ENCODE results near the gene SENP8. TPM values are rescaled to one million over a fixed set of nuclear protein-coding genes. Genes with fewer than 3 reads are reported as not detected.
"Not testable (repeated sequence)": the region's sequence is repeated elsewhere in the genome, so short reads cannot be mapped to it uniquely, and the experiment has no call there.

SENP8 gene
- total RNA-seq, 4 donors from 2014 or later = 5.1 to 6.7 (median 6.0) TPM

GRCh38 chr15:72169236-72169920 is 51.2 kb downstream of the SENP8 start:
- H3K4me1 ChIP-seq = peaks cover 19 to 34% of the 10 kb centered on the region in 2 donors
- TF ChIP-seq POLR2A (IDR thresholded peaks at IDR 0.05) = no peak
- TF ChIP-seq CTCF (IDR thresholded peaks at IDR 0.05) = no peak
- H3K27me3 ChIP-seq = no peaks in the 10 kb centered on the region
- no peak overlapping the region for H3K4me3 ChIP-seq (replicated peaks in 1 of 3)
- H3K36me3 ChIP-seq = no peaks in the 10 kb centered on the region
- 51 to 71% methylated on average over 9 to 10 of the region's 10 CpGs for WGBS, 2 donors
- intact Hi-C loops (cut with DNase I) = no loop called here
- H3K27ac ChIP-seq = peak overlapping the region; percentile 38 to 52 (median 40)
- no peaks in the 10 kb centered on the region for H3K9me3 ChIP-seq
- DNase-seq = peak; percentile 44 to 59

- no peak for DNase-seq
- intact Hi-C loops (cut with DNase I) = no loop called here
- Histone ChIP-seq H3K9me3 (no peaks in the 10 kb centered on the region), H3K36me3 (no peaks in the 10 kb centered on the region), H3K4me1 (peaks cover 24 to 41% of the 10 kb centered on the region in 2 donors), H3K4me3 (replicated peaks in 1 of 3) (no peak overlapping the region), H3K27ac (peak overlapping the region; percentile 38 to 52 (median 40)), H3K27me3 (no peaks in the 10 kb centered on the region)
- TF ChIP-seq CTCF (IDR thresholded peaks at IDR 0.05) (no peak), POLR2A (IDR thresholded peaks at IDR 0.05) (no peak)
- 89 to 96% methylated on average over 16 of the region's 16 CpGs for WGBS, 2 donors
These were observed 51.9 kb downstream of the SENP8 start for GRCh38 chr15:72169921-72170611.

DNA sequence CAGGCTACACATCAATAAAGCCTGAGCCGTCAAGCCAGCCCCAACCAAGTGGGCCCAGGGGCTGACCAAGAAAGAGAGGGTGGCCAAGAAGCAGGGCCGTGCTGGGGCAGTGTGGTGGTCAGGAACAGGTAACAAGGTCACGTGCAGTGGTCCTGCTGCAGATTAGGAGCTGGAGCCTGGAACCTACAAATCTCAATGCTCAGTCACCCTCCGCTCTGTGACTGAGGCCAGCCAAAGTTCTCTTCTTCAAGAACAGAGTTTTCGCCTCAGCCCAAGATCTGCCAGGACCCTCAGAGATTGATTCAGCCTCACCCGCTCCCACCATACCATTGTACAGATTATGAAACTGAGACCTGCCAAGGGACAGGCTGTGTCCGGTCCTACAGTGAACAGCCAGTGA is 52.5 kb downstream of the SENP8 start:
- Histone ChIP-seq H3K4me3 (replicated peaks in 1 of 3) (no peak overlapping the region), H3K36me3 (no peaks in the 10 kb centered on the region), H3K27me3 (no peaks in the 10 kb centered on the region), H3K4me1 (peaks cover 28 to 47% of the 10 kb centered on the region in 2 donors), H3K9me3 (no peaks in the 10 kb centered on the region), H3K27ac (no peak overlapping the region)
- TF ChIP-seq CTCF (IDR thresholded peaks at IDR 0.05) (no peak), POLR2A (IDR thresholded peaks at IDR 0.05) (no peak)
- WGBS, 2 donors = 92 to 96% methylated on average over 7 of the region's 7 CpGs
- intact Hi-C loops (cut with DNase I) = no loop called here
- no peak for DNase-seq

DNA sequence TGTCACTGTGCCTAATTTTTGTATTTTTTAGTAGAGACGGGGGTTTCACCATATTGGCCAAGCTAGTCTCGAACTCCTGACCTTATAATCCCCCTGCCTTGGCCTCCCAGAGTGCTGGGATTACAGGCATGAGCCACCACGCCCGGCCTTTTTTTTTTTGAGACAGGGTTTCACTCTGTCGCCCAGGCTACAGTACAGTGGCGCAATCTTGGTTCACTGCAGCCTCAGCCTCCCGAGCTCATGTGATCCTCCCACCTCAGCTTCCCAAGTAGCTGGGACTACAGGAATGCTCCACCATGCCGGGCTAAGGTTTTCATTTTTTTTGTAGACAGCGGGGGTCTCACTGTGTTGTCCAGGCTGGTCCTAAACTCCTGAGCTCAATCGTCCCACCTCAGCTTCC is 53.8 kb downstream of the SENP8 start:
- 93 to 96% methylated on average over 10 of the region's 10 CpGs for WGBS, 2 donors
- H3K9me3 ChIP-seq; intact Hi-C loops (cut with DNase I); H3K36me3 ChIP-seq; H3K27me3 ChIP-seq; DNase-seq; H3K4me3 ChIP-seq (replicated peaks in 1 of 3); H3K27ac ChIP-seq: not testable (repeated sequence)
- peaks cover 40 to 60% of the 10 kb centered on the region in 2 donors for H3K4me1 ChIP-seq

DNA sequence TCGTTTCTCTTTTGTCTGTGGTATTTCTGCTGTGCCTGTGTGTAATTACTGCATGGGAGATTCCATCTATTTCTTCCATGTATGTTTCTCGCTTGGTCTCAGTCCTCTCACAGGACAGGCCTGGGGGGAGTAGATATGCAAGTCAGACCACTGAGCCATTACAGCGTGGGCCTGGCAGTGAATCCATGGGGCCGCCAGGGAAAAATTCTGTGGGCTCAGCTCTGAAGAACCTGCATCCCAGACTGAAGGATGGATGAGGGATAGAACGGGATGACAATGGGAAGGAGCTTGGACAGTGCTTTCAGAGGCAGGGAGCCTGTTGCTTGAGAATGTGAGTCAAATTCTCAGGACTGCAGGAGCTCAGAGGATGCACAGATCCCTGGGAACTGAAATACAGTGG is 54.6 kb downstream of the SENP8 start:
- 84 to 96% methylated on average over 5 of the region's 5 CpGs for whole genome bisulfite sequencing, 2 donors
- peaks cover 46 to 67% of the 10 kb centered on the region in 2 donors for H3K4me1 ChIP-seq

More for the DNA sequence above, 54.6 kb downstream of the SENP8 start:
- no peaks in the 10 kb centered on the region for H3K36me3 ChIP-seq
- intact Hi-C loops (cut with DNase I) = no loop called here
- TF ChIP-seq POLR2A (IDR thresholded peaks at IDR 0.05) (no peak), CTCF (IDR thresholded peaks at IDR 0.05) (no peak)
- H3K9me3 ChIP-seq = no peaks in the 10 kb centered on the region
- H3K27me3 ChIP-seq = no peaks in the 10 kb centered on the region
- no peak overlapping the region for H3K4me3 ChIP-seq (replicated peaks in 1 of 3)
- DNase-seq = no peak
- H3K27ac ChIP-seq = no peak overlapping the region
